Activated CD4-positive, CD25-positive, alpha-beta regulatory T cell treated with anti-CD3 and anti-CD28 coated beads, Interleukin-2, amount 50 U/mL, for 24 hours (primary cell): Measurements from ENCODE around the gene FYB1.
"Not testable (repeated sequence)": the region's sequence is repeated elsewhere in the genome, so short reads cannot be mapped to it uniquely, and the experiment has no call there.

Experiments used
- ATAC-seq, 2 donors: fragments of 150-1000 bp; cut with Tn5 transposase; one replicate each; pipeline ENCODE4 v1.10.0; 2021; ENCODE audit warnings: mild to moderate bottlenecking in 1 of 2, moderate library complexity in 1 of 2

The FYB1 gene, protein sequence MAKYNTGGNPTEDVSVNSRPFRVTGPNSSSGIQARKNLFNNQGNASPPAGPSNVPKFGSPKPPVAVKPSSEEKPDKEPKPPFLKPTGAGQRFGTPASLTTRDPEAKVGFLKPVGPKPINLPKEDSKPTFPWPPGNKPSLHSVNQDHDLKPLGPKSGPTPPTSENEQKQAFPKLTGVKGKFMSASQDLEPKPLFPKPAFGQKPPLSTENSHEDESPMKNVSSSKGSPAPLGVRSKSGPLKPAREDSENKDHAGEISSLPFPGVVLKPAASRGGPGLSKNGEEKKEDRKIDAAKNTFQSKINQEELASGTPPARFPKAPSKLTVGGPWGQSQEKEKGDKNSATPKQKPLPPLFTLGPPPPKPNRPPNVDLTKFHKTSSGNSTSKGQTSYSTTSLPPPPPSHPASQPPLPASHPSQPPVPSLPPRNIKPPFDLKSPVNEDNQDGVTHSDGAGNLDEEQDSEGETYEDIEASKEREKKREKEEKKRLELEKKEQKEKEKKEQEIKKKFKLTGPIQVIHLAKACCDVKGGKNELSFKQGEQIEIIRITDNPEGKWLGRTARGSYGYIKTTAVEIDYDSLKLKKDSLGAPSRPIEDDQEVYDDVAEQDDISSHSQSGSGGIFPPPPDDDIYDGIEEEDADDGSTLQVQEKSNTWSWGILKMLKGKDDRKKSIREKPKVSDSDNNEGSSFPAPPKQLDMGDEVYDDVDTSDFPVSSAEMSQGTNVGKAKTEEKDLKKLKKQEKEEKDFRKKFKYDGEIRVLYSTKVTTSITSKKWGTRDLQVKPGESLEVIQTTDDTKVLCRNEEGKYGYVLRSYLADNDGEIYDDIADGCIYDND

DNA sequence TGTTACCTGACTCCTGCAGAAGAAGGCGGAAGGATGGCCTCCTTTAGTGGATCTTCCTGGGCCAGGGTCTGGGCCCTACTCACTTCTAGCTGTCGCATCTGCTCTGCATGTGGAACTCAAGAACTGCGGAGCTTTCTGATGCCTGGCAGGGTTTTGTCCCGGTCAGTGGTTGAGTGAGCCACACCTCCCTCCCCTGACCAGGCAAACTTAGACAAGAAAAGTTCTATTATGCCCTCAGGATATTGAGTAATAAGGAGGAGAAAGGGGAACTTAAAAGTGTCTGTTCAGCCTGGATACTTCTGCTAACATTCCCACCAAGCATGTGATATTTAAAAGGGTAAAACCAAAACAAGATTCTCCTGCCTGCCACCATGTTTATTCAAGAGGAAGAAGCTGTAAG lies at the start of gene FYB1:
TSS of gene FYB1 (minus strand) at position 127 of the 400 bp plus-strand sequence. CDS start 16,603 bp downstream, outside the sequence.
- ATAC-seq = no peak

GRCh38 chr5:39267186-39267585 lies 47.8 kb upstream of the FYB1 start:
- no peak for ATAC-seq

- no peak for ATAC-seq
These were observed 47.1 kb upstream of the FYB1 start for GRCh38 chr5:39266442-39266841.

GRCh38 chr5:39264528-39264927 lies 45.2 kb upstream of the FYB1 start:
- peak in 1 of 2 donors; percentile 48 for ATAC-seq

GRCh38 chr5:39262981-39263380 lies 43.6 kb upstream of the FYB1 start:
- no peak for ATAC-seq

GRCh38 chr5:39260095-39260494 lies 40.7 kb upstream of the FYB1 start:
- no peak for ATAC-seq

DNA sequence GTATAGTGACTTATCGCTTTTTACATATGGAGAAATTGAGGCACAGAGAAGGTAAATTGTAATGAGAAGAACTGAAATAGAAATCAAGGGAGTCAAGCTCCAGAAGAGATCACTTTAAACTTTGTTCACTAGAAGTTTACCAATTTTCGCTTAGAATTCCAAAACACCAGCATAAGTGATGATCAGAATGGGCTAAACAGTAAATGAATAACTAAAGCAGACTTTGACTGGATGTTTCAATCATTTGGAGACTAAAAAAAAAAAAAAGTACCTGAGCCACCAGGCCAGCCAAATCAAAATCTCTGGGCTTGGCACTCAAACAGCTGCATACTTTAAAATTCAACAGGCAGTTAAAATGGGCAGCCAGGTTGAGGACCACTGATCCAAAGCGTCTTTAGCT lies 38.2 kb upstream of the FYB1 start:
- no peak for ATAC-seq

GRCh38 chr5:39256477-39257235 lies 37.3 kb upstream of the FYB1 start:
- peak; percentile 91 to 99 for ATAC-seq

DNA sequence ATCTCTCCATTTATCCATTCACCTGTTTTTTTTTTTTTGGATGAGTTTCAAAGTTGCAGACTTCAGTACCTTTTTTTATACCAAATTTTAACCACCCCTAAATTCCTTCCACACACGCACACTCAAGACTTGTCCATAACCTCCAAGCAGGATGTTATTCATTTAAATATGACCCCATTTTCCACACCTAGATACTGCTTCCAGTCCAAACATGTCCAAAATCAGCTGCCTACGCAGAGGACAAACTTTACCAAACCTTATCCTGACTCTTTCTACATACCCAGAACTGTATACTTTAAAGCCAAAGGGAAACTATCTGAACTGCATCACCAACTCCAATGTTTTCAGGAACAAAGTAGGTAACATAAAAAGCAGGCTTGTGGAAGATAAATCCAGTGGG lies 36.0 kb upstream of the FYB1 start:
- no peak for ATAC-seq

DNA sequence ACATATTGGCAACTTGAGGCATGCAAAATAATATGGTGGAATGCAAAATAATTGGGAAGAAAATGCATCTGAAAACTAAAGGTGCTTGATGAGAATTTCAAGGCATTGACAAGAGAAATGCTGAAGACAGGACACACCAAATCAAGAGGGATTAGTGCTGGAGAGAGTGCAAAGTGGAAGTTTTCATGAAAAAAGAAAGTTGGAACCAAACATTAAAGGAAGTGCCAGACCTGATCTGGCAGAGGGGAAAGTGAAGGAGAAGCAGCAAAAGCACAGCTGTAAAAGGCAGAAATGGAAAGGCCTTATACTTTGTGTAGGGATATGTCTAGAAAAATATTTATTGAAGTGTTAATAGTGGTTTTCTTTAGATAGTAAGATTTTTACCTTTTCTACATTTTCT lies 35.3 kb upstream of the FYB1 start:
- ATAC-seq = no peak

DNA sequence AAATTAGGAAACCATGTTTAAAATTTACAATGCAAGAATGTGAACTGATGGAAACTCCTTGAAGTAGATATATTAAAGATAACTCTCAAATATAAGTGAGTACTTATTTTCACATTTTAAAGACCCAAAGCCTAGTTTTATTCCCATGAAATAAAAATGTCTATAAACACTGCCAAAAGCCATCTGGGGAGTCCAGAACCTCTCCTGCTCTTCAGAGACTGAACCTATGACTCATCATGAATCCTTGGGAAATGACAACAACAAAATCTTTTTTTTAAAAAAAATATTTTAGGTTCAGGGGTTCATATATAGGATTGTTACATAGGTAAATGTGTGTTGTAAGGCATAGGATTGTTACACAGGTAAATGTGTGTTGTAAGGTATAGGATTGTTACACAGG lies 33.8 kb upstream of the FYB1 start:
- ATAC-seq = no peak

- no peak for ATAC-seq
These were observed 30.4 kb upstream of the FYB1 start for GRCh38 chr5:39249564-39250274.

DNA sequence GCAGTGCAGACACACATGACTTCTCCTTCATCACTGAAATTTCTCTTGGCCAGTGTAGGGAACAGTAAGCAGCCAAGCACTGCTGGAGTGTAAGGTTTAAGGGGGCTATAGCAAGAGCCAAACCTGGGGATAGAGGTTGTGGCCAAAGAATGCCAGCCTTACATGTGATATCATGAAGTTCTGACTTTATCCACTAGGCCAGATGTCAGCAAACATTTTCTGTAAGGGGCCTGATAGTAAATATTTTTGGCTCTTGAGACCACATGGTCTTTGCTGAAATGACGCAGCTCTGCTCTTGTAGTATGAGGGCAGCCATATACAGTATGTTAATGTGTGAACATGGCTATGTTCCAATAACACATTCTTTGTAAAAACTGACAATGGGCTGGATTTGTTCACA lies 29.7 kb upstream of the FYB1 start:
- no peak for ATAC-seq

GRCh38 chr5:39240750-39241149 lies 21.4 kb upstream of the FYB1 start:
- ATAC-seq = no peak

DNA sequence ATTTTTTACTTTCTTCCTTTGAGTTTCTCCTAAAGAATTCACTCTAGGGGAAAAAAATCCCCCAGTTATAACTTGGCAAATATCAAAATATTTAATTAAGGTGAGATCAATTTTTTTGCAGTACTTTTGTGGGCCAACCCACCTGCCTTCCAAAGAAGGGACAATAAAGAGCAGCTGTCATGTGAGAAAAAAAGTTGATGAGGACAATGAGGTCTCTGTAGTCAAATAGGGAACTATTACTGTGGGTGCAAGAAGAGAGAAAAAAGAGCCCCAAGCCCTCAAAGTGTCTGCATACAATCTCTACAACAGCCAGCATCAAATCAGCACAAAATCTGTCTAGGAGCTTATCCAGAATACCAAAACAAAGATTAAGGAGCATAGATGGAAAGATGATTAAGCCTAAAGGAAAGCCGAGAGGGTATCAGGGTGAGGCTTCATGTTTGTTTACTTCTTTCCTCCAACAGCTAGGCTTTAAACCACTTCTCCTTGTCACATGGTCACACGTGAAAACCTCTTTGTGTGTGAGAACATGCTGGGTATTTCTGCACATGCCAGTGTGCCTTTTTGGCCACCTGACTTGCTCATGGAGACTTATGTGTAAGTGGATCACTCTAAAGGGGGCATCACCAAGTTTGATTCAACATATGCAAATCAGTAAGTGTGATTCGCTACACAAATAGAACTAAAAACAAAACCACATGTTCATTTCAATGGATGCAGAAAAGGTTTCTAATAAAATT lies 19.2 kb upstream of the FYB1 start:
- ATAC-seq = peak in 1 of 2 donors; percentile 45

DNA sequence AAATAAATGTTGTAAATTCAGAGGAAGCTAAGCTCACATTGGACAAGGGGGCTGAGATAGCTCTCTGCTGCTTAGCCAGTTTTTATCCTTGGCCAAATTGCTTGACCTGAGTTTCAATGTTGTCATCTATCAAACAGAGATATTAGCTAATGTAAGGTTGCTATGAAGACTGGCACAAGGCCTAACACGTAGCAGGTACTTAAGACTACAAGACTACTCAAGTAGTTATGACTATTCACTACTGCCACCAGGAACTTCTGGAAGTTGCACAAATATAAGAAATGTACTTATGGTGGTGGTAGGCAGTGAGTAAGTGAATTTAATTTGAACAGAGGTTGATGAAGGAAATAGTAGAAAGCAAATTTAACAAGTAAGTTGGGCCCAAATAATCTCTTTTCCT lies 17.4 kb upstream of the FYB1 start:
- no peak for ATAC-seq

DNA sequence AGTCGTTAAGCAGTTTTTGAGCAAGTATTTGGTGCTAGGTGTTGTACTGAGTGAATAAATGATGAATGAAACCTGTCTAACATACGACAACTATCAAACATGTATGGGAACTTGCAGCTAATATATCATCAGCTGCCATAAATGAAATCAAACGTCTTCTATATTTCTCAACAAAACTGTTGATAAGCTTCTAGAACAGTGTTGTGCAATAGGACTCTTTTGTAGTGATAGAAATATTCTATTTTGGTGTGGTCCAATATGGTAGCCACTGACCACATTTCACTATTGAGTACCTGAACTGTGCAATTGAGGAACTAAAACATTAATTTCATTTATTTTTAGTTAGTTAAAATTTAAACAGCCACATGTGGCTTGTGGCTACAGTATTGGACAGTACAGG lies 16.3 kb upstream of the FYB1 start:
- no peak for ATAC-seq

- ATAC-seq = not testable (repeated sequence)
These were observed 15.1 kb upstream of the FYB1 start for GRCh38 chr5:39234494-39234893.

DNA sequence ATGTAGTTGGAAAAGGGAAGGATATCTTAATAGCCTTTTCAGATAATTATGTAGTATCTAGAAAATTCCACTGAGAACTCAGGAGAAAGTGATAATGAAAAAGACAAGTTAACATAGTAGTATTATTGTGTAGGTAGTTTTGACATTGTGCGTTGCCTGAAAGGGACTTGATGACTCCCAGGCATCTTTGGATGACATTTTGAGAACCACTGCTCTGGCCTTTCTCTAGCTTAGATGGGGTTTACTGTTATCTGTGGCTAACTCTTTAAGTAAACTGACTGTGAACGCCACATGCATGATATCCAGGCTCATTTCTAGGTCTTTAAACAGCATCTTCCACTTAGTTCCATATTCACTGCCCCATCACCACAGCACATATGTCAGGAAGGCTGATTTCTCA lies 14.4 kb upstream of the FYB1 start:
- ATAC-seq = no peak

- ATAC-seq = peak; percentile 90 to 92
These were observed 12.6 kb upstream of the FYB1 start for GRCh38 chr5:39231705-39232525.

GRCh38 chr5:39228596-39228995 lies 9.2 kb upstream of the FYB1 start:
- ATAC-seq = no peak
